Skeletal muscle tissue (tissue), 4 donors: ENCODE results near the gene MYADML2. TPM values are rescaled to one million over a fixed set of nuclear protein-coding genes. Genes with fewer than 3 reads are reported as not detected.

ENCODE experiments used
- H3K27ac ChIP-seq: one replicate; pipeline ENCODE4 v1.7.0; 2013; ENCODE audit warnings: mild to moderate bottlenecking, low read depth, low read length, inconsistent platforms
- H3K27me3 ChIP-seq, 3 donors: one replicate each; pipeline ENCODE4 v1.7.0; 2013; ENCODE audit warnings: low read length in 3 of 3; ENCODE audit not compliant: control insufficient read depth in 3 of 3, insufficient read depth in 3 of 3
- H3K36me3 ChIP-seq, 3 donors: one replicate each; pipeline ENCODE4 v1.7.0; 2013; ENCODE audit warnings: low read length in 3 of 3; ENCODE audit not compliant: control insufficient read depth in 3 of 3, insufficient read depth in 3 of 3
- H3K4me1 ChIP-seq, 3 donors: one replicate each; pipeline ENCODE4 v1.7.0; 2013; ENCODE audit warnings: low read length in 3 of 3, mild to moderate bottlenecking in 3 of 3; ENCODE audit not compliant: control insufficient read depth in 3 of 3, insufficient read depth in 3 of 3
- H3K4me3 ChIP-seq, 3 donors: one replicate each; pipeline ENCODE4 v1.7.0; 2013; ENCODE audit warnings: low read length in 3 of 3
- H3K9ac ChIP-seq, 3 donors: one replicate each; pipeline ENCODE4 v1.7.0; 2013; ENCODE audit warnings: low read length in 3 of 3, mild to moderate bottlenecking in 3 of 3, moderate library complexity in 2 of 3, low read depth in 1 of 3
- H3K9me3 ChIP-seq, 3 donors: one replicate each; pipeline ENCODE4 v1.7.0; 2013; ENCODE audit warnings: low read length in 3 of 3; ENCODE audit not compliant: control insufficient read depth in 3 of 3
- total RNA-seq: library from RNA; depleted of rRNA; stranded (reverse); fragments of >200 nt; gene quantifications from one replicate; pipeline ENCODE4 v1.2.3, GENCODE V29; 2014
- donor health status: Osteomylitis.

Gene MYADML2
- total RNA-seq, 1 donor from 2014 or later = 16.7 TPM

DNA sequence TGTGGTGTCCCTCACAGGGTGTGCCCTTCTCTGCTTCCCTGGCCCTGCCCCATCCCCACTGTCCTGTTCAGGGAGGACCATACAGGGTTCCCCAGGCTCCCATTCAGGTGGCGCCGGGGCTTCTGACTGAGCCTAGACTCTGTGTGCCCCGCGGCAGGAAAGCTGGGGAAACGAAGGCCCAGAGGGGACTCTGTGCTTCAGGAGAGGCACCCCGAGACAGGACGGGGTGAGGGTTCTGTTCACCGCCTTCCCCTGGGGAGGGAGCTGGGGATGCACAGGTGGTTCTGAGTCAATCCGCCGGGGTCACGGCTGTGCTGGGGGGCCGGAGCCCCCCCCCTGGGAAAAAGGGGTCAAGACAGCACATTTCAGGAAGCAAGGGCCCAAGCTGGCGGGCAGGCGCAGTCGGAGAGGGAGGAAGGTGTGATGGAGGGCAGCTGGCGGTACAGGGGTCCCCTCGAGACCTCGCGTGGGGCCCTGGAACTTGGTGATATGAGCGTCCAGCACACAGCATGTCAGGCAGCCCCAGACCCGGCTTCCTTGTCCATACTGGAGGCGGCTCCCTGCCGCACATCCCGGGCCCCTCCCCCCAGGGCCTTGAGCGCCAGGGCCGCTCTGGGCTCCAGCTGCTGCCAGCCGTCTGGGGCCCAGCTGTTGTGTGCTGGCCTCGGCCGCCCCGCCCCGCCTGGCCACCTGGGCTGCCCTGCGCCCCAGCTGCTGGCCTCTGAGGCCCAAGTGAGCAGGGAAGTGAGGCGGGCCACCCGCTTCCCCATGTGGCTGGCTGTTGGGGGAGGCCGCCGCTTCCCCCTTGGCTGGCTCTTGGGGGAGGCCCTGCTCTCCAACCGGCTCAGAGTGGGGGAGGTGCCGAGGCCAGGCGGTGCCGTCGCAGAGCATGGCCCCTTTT lies 19.6 kb upstream of the MYADML2 start:
- H3K4me1 ChIP-seq = peaks cover 28 to 36% (median 32%) of the 10 kb centered on the region in 3 donors
- no peaks in the 10 kb centered on the region for H3K9me3 ChIP-seq
- no peak overlapping the region for H3K27ac ChIP-seq
- no peaks in the 10 kb centered on the region for H3K36me3 ChIP-seq
- no peak overlapping the region for H3K4me3 ChIP-seq
- H3K27me3 ChIP-seq = peaks cover 13 to 17% (median 13%) of the 10 kb centered on the region in 3 donors
- no peak overlapping the region for H3K9ac ChIP-seq

DNA sequence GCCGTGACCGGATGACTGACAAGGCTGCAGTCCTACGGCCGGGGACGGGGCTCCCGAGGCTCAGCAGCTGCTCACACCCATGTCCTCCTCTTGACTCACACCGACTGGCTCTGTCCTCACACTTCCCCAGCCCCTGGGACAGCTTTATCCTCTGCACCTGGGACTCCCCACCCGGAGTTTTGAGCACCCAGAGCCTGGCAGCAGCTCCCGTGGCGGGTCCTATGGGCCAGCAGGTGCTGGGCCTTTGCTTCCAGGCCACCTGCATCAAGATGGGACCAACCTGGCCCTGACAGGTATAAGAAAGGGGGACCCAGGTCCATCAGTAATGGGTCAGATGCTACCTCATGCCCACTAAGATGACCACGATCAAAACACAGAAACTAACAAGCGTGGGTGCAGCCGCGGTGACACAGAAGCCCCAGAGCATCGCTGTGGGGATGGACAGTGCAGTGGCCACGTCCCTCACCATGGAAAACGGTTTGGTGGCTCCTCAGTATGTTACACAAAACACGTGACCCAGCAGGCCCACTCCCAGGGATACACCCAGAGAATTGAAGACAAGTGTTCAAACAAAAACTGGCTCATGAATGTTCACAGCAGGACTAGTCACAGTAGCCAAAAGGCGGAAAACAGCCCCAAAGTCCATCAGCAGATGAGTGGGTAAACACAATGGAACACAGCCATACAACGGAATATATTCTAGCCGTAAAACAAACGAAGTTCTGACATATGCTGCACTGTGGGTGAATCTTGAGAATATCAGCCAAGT lies 17.2 kb upstream of the MYADML2 start:
- peaks cover 28 to 39% (median 38%) of the 10 kb centered on the region in 3 donors for H3K4me1 ChIP-seq
- peaks cover 19 to 25% (median 21%) of the 10 kb centered on the region in 3 donors for H3K27me3 ChIP-seq

DNA sequence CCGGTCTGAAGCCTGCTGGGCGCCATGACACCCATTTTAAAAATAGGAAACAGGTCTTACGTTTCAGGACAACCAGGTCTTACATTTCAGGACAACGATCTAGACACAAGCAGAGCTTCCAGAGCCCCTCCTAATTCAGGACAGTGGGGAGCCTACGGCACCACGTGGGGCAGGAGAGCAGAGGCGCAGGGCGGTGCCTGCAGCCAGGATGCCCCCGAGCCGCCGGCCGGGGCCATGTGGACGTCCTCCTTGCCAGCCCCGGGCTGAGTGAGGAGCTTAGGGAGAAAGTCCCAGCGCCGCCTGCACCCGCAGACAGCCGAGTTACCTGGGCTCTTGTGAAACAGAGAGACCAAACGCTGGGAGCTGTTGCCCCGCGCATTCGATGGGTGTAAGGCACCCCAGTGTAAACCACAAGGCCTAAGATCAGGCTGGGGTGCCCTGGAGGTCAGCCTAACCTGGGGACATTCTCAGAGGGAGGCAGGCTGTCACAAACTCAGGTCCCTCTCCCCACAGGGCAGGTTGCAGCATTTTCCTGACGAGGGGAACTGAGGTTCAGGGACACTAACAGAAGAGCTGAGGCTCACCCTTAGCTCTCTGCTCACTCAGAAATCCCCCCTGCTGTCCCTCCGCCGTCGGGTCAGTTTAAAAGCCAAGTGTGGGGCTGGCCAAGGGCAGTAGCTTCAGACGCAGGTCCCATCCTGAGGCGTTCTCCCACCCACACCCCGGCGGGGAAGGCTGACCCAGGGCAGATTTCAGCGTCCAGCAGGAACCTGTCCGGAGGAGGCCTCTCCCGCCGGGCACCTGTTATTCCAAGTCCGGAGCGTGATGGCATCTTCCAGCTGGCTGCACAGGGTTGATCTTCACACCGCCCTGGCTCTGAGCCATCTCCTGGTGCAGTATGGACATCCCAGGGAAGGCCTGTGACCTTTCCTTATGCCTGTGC lies 15.7 kb upstream of the MYADML2 start:
- Histone ChIP-seq H3K9ac (peak overlapping the region; percentile 57 to 76 (median 64)), H3K27ac (peak overlapping the region; percentile 73), H3K4me3 (peak overlapping the region in 2 of 3 donors; percentile 40 to 54), H3K4me1 (peaks cover 21 to 37% (median 34%) of the 10 kb centered on the region in 3 donors), H3K9me3 (no peaks in the 10 kb centered on the region), H3K27me3 (peaks cover 23 to 39% (median 33%) of the 10 kb centered on the region in 3 donors), H3K36me3 (no peaks in the 10 kb centered on the region)

More for the DNA sequence above, 17.2 kb upstream of the MYADML2 start:
- Histone ChIP-seq H3K4me3 (no peak overlapping the region), H3K36me3 (no peaks in the 10 kb centered on the region), H3K9ac (no peak overlapping the region), H3K27ac (no peak overlapping the region), H3K9me3 (no peaks in the 10 kb centered on the region)

DNA sequence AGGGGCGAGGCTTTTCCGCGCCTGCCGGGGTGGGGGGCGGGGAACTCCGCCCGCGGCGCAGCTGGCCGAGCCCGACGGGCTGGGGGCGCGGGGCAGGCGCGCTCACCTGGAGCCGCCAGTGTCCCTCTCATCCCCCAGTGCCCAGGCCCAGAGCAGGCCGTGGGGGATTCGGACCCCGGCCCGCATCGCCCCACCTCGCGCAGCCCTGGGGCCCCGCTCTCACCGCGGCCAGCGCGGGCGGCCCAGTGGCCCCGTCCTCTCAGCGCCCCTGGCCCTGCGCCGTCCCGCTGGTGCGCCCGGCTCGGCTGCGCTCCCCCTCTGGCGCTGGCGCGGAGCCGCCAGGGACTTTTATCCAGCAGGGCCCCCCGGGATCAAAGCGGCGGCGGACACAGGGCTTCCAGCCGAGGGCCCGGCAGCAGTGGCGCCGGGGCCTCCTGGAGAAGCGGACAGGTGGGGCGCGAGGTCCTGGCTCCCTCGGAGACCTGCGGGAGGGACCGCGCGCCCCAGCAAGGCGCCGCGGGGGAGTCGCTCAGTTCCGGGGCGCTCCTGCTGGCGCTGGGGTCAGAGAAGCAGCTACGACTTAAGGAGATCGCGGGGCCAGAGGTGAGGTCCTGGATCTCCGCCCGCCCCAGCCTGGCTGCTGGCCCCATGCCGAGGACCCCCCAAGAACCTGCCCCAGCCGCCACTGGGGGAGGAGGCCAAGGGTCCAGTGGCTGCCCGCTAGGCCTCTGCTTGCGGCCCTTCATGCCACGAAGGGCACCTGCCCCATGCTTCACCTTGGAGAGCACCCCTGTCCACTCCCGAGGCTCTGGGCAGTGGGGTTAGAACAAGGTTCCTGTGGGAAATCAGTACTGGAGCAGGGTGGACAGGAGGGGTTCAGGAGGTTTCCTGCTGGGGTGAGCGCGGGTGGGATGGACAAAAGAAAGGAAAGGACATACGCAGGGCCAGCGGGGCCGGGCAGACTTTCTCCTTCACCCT lies 14.8 kb upstream of the MYADML2 start:
- H3K27ac ChIP-seq = peak overlapping the region; percentile 73
- H3K4me3 ChIP-seq = peak overlapping the region; percentile 14 to 54 (median 40)
- H3K27me3 ChIP-seq = peaks cover 23 to 42% (median 36%) of the 10 kb centered on the region in 3 donors
- H3K9me3 ChIP-seq = no peaks in the 10 kb centered on the region
- H3K9ac ChIP-seq = peak overlapping the region; percentile 57 to 76 (median 64)
- H3K36me3 ChIP-seq = no peaks in the 10 kb centered on the region
- H3K4me1 ChIP-seq = peaks cover 13 to 28% (median 27%) of the 10 kb centered on the region in 3 donors

DNA sequence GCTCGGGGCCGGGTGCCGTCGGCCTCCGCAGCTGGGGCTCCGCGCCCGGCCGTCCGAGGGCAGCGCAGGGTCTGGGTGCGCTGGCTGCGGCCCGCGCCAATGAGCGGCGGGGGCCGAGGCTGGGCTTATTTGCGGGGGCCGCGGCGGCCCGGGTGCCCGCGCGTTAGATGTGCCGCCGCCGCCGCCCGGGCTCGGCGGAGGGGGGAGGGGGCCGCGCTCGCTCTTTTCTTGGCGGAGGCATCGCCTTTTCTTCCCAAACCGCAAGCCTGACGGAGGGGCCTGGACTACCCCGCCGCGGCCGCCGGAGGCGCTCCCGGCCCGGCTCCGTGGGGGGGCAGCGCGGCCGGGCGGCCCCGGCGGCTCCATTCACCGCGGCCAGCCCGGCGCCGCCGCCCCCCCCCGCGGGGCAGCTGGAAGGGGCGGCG lies 14.1 kb upstream of the MYADML2 start, which contains the start of gene NOTUM:
NOTUM (minus strand) TSS at position 101 of the 425 bp plus-strand sequence. CDS start 278 bp downstream, outside the sequence.
- H3K4me3 ChIP-seq = peak within 1 kb of the TSS in 2 of 3 donors; percentile 45 to 54
- peak within 1 kb of the TSS; percentile 57 to 76 (median 64) for H3K9ac ChIP-seq
- H3K4me1 ChIP-seq = peaks cover 13 to 28% (median 27%) of the 10 kb centered on the region in 3 donors
- peak within 1 kb of the TSS; percentile 73 for H3K27ac ChIP-seq
- peaks cover 23 to 44% (median 36%) of the 10 kb centered on the region in 3 donors for H3K27me3 ChIP-seq
- no peaks in the 10 kb centered on the region for H3K36me3 ChIP-seq
- H3K9me3 ChIP-seq = no peaks in the 10 kb centered on the region

DNA sequence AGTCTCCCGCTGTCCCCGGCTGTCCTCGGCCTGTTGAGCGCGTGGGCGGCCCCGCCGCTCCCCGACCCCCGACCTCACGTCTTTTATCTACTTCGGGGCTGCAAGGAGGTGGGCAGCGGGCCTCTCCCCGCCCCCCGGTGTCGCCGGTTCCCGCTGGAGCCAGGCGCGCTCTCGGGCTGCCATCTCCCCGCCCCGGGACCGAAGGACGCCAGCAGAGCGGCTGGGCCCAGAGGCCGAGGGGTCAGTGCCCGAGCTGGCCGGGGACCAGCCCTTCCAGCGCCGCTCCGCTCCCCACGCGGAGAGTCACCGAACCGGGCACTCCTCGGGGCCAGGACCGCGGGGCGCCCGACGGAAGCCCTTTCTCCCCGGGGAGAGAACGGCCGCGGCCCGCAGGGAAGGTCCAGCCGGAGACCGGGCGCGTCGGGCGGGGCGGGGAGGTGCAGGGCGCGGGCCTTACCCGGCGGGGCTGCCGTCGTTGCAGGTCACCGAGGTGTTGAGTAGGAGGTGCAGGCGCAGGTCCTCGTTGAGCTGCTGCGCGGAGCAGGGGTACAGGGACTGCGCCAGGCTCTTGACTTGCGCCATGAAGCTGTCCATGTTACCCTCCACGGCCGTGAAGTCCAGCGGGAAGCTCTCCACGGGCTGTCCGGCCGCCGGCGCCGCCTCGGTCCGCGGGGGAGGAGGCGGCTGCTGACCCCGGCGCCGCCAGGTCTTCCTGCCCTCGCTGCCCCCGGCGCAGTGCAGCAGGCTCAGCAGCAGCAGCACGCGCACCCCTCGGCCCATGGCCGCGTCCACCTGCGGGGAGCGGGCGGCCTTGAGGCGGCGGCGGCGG lies 13.3 kb upstream of the MYADML2 start:
- no peaks in the 10 kb centered on the region for H3K9me3 ChIP-seq
- H3K27ac ChIP-seq = no peak overlapping the region
- peaks cover 23 to 44% (median 36%) of the 10 kb centered on the region in 3 donors for H3K27me3 ChIP-seq
- H3K9ac ChIP-seq = peak overlapping the region in 1 of 3 donors; percentile 40
- H3K4me3 ChIP-seq = peak overlapping the region in 2 of 3 donors; percentile 45 to 54
- peaks cover 13 to 28% (median 27%) of the 10 kb centered on the region in 3 donors for H3K4me1 ChIP-seq
- no peaks in the 10 kb centered on the region for H3K36me3 ChIP-seq

DNA sequence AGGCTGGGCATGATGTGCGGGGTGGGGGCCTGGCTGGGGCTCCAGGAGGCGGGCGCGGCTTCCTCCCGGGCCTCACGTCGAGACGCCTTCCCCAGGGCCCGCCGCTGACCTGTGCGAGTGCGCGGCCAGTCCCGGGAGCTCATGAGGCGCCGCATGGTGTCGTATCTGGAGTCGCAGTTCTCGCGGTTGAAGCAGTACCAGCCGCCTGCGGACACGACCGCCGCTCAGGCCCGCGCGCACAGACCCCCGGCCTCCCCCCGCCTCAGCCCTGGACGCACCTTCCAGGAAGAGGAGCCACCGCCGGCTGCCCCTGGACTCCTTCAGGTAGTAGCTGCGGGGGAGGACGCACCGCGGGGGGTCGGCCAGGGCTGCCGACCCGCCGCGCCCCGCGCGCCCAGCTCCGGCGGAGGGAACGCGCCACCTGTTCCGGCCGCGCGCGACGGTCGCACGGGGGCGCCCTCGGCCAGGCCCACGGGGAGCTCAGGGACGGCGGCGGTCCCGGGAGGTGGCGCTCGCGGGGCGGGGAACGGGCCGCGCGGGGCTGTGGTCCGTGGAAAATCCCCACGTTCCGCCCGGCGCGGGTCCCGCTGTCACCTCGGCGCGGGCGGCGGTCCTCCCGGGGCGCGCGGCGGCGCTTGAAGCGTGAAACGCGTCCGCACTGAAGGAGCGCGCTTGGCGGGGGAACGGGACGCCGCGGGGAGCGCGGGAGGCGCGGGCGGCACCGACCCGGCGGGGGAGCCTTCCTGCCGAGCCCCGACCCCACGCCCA lies 12.5 kb upstream of the MYADML2 start:
- peak overlapping the region in 2 of 3 donors; percentile 59 to 62 for H3K9ac ChIP-seq
- peak overlapping the region in 2 of 3 donors; percentile 54 to 60 for H3K4me3 ChIP-seq
- H3K4me1 ChIP-seq = peaks cover 13 to 28% (median 27%) of the 10 kb centered on the region in 3 donors
- no peaks in the 10 kb centered on the region for H3K36me3 ChIP-seq
- H3K9me3 ChIP-seq = no peaks in the 10 kb centered on the region
- H3K27ac ChIP-seq = no peak overlapping the region
- peaks cover 23 to 44% (median 34%) of the 10 kb centered on the region in 3 donors for H3K27me3 ChIP-seq
